GM18951 (cell line): ENCODE data around the gene SUPV3L1.
"Not testable (repeated sequence)": the region's sequence is repeated elsewhere in the genome, so short reads cannot be mapped to it uniquely, and the experiment has no call there.

ENCODE experiments used
- POLR2A ChIP-seq: IDR thresholded peaks from 4 replicates; pipeline ENCODE4 v1.6.1; 2011; ENCODE audit warnings: mild to moderate bottlenecking; ENCODE audit not compliant: insufficient read length, insufficient read depth; ENCODE audit errors: extremely low read depth
- in situ Hi-C: fragments of 300-500 bp; cut with MboI; formaldehyde crosslinking; loops from one replicate; pipeline ENCODE4 v1.12.0; 2022; ENCODE audit warnings: low sequenced_read_pairs, mixed read lengths, inconsistent platforms; ENCODE audit not compliant: unreplicated experiment

SUPV3L1 gene

GRCh38 chr10:69247313-69247710, 67.3 kb downstream of the SUPV3L1 start:
- TF ChIP-seq POLR2A: no peak
- in situ Hi-C loops: loop anchor here (5.0 kb wide), 1 partner anchor 140 kb away; no protein-coding TSS in a partner anchor

- in situ Hi-C loops: loop anchor here (5.0 kb wide), 1 partner anchor 139 kb away; no protein-coding TSS in a partner anchor
- no peak for TF ChIP-seq POLR2A
Observed at GRCh38 chr10:69248117-69248730, 68.2 kb downstream of the SUPV3L1 start.

- TF ChIP-seq POLR2A: no peak
- in situ Hi-C loops: no loop called here
Observed at GRCh38 chr10:69250041-69250440, 70.0 kb downstream of the SUPV3L1 start.

- in situ Hi-C loops: not testable (repeated sequence)
Observed at GRCh38 chr10:69251417-69251816, 71.4 kb downstream of the SUPV3L1 start.

GRCh38 chr10:69253171-69253570, 73.1 kb downstream of the SUPV3L1 start:
- TF ChIP-seq POLR2A: no peak
- in situ Hi-C loops: no loop called here

- in situ Hi-C loops: no loop called here
- no peak for TF ChIP-seq POLR2A
Observed at GRCh38 chr10:69254877-69255276, 74.8 kb downstream of the SUPV3L1 start.
